ENCODE data around the gene HCN1.

HCN1 gene

GRCh38 chr5:45411971-45412612 lies 284.1 kb downstream of the HCN1 start:
- no peak overlapping the region for H3K4me3 Mint-ChIP-seq
- no peaks in the 10 kb centered on the region for H3K27me3 Mint-ChIP-seq (ENCODE audit: low read depth)
- TF ChIP-seq CTCF (IDR thresholded peaks at IDR 0.05; ENCODE audit: unreplicated experiment in 3 of 3) = no peak
- H3K4me1 Mint-ChIP-seq = peaks cover 32% of the 10 kb centered on the region
- no peaks in the 10 kb centered on the region for H3K36me3 Mint-ChIP-seq (ENCODE audit: low read depth)
- H3K27ac Mint-ChIP-seq = peak overlapping the region in 1 of 3 experiments; percentile 64
- no peaks in the 10 kb centered on the region for H3K9me3 Mint-ChIP-seq

- Mint-ChIP-seq H3K4me3 (no peak overlapping the region), H3K4me1 (peaks cover 32% of the 10 kb centered on the region), H3K9me3 (no peaks in the 10 kb centered on the region), H3K27me3 (ENCODE audit: low read depth) (no peaks in the 10 kb centered on the region), H3K27ac (peak overlapping the region; percentile 8 to 52 (median 27)), H3K36me3 (ENCODE audit: low read depth) (no peaks in the 10 kb centered on the region)
- no peak for TF ChIP-seq CTCF (IDR thresholded peaks at IDR 0.05; ENCODE audit: unreplicated experiment in 3 of 3)
Measured at GRCh38 chr5:45410304-45410995, 285.7 kb downstream of the HCN1 start.

GRCh38 chr5:45408067-45408466 lies 288.1 kb downstream of the HCN1 start:
- no peak for TF ChIP-seq CTCF (IDR thresholded peaks at IDR 0.05; ENCODE audit: unreplicated experiment in 3 of 3)
- Mint-ChIP-seq H3K36me3 (ENCODE audit: low read depth) (no peaks in the 10 kb centered on the region), H3K27ac (no peak overlapping the region), H3K4me3 (no peak overlapping the region), H3K27me3 (ENCODE audit: low read depth) (no peaks in the 10 kb centered on the region), H3K4me1 (peaks cover 21% of the 10 kb centered on the region), H3K9me3 (no peaks in the 10 kb centered on the region)

- H3K4me3 Mint-ChIP-seq = no peak overlapping the region
- H3K9me3 Mint-ChIP-seq = no peaks in the 10 kb centered on the region
- no peaks in the 10 kb centered on the region for H3K27me3 Mint-ChIP-seq (ENCODE audit: low read depth)
- TF ChIP-seq CTCF (IDR thresholded peaks at IDR 0.05; ENCODE audit: unreplicated experiment in 3 of 3) = no peak
- no peak overlapping the region for H3K27ac Mint-ChIP-seq
- H3K36me3 Mint-ChIP-seq (ENCODE audit: low read depth) = no peaks in the 10 kb centered on the region
- H3K4me1 Mint-ChIP-seq = no peaks in the 10 kb centered on the region
Measured at GRCh38 chr5:45402804-45403455, 293.2 kb downstream of the HCN1 start.

- Mint-ChIP-seq H3K9me3 (no peaks in the 10 kb centered on the region), H3K27me3 (ENCODE audit: low read depth) (no peaks in the 10 kb centered on the region), H3K4me3 (no peak overlapping the region), H3K4me1 (no peaks in the 10 kb centered on the region), H3K27ac (no peak overlapping the region), H3K36me3 (ENCODE audit: low read depth) (no peaks in the 10 kb centered on the region)
- no peak for TF ChIP-seq CTCF (IDR thresholded peaks at IDR 0.05; ENCODE audit: unreplicated experiment in 3 of 3)
Measured at GRCh38 chr5:45399041-45399440, 297.1 kb downstream of the HCN1 start.
